Gastrocnemius medialis (tissue), 4 donors: ENCODE results near the gene UPK3B.
"Not testable (repeated sequence)": the region's sequence is repeated elsewhere in the genome, so short reads cannot be mapped to it uniquely, and the experiment has no call there.

ENCODE experiments used
- POLR2A ChIP-seq, 2 donors: fragments of 450-650 bp; IDR thresholded peaks; one replicate each; pipeline ENCODE4 v1.6.1; 2017; ENCODE audit warnings: antibody characterized with exemption in 2 of 2, mild to moderate bottlenecking in 2 of 2, moderate library complexity in 2 of 2
- TF ChIP-seq, protein P1 (sequence below), 5 experiments: fragments of 450-650 bp in 3 of 5; fragments of 200-600 bp in 2 of 5; sonication (generic) in 2 of 5; IDR thresholded peaks in 4 of 5; conservative IDR thresholded peaks in 1 of 5; 1 replicate in 4 of 5; 2 replicates in 1 of 5; pipeline ENCODE4 v1.5.1; 2016 to 2019; ENCODE audit warnings: antibody characterized with exemption in 5 of 5, mild to moderate bottlenecking in 3 of 5, moderate library complexity in 3 of 5

- TF ChIP-seq, protein P1, sequence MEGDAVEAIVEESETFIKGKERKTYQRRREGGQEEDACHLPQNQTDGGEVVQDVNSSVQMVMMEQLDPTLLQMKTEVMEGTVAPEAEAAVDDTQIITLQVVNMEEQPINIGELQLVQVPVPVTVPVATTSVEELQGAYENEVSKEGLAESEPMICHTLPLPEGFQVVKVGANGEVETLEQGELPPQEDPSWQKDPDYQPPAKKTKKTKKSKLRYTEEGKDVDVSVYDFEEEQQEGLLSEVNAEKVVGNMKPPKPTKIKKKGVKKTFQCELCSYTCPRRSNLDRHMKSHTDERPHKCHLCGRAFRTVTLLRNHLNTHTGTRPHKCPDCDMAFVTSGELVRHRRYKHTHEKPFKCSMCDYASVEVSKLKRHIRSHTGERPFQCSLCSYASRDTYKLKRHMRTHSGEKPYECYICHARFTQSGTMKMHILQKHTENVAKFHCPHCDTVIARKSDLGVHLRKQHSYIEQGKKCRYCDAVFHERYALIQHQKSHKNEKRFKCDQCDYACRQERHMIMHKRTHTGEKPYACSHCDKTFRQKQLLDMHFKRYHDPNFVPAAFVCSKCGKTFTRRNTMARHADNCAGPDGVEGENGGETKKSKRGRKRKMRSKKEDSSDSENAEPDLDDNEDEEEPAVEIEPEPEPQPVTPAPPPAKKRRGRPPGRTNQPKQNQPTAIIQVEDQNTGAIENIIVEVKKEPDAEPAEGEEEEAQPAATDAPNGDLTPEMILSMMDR (IDR thresholded peaks at IDR 0.05 in 4 of 5, conservative IDR thresholded peaks at IDR 0.05 in 1 of 5): not testable (repeated sequence)
- TF ChIP-seq POLR2A (IDR thresholded peaks at IDR 0.05): not testable (repeated sequence)
Observed at GRCh38 chr7:76559685-76560084, 49.3 kb downstream of the UPK3B start.
